ENCODE results near the gene TRNP1. TPM values are rescaled to one million over a fixed set of nuclear protein-coding genes. Genes with fewer than 3 reads are reported as not detected.

TRNP1 gene
- total and polyA plus RNA-seq, 2 of the 4 experiments (the other 2 are of a cell fraction): 63.3 to 91.6 TPM

- Histone ChIP-seq H3K4me3 (ENCODE audit: insufficient read depth, low read depth, low read length) (no peak overlapping the region), H3K27ac (ENCODE audit: insufficient read depth, low read length) (no peak overlapping the region), H3K56ac (ENCODE audit: extremely low read depth, insufficient read depth, low read length) (no peak overlapping the region), H2BK20ac (ENCODE audit: low read depth, low read length) (no peak overlapping the region), H3K4ac (ENCODE audit: low read depth, low read length) (no peak overlapping the region), H3K18ac (ENCODE audit: low read depth, low read length) (no peak overlapping the region), H3K23ac (ENCODE audit: low read depth, low read length) (no peak overlapping the region), H2AFZ (replicated peaks; ENCODE audit: low read length, poor library complexity) (no peak overlapping the region), H3K14ac (replicated peaks; ENCODE audit: low read depth, low read length) (no peak overlapping the region), H4K5ac (ENCODE audit: low read depth, low read length) (no peak overlapping the region), H4K8ac (ENCODE audit: low read depth in 2 of 2, low read length in 2 of 2) (no peak overlapping the region), H3K9ac (ENCODE audit: low read depth, low read length) (no peak overlapping the region), H3K36me3 (ENCODE audit: control insufficient read depth, insufficient read depth, low read length) (peaks cover 7% of the 10 kb centered on the region), H2BK120ac (ENCODE audit: low read depth, low read length) (no peak overlapping the region), H3K9me1 (ENCODE audit: insufficient read depth, low read length) (0 out of 2 replicates have a peak, but pooled peaks cover 7% of the 10 kb centered on the region), H2BK5ac (ENCODE audit: low read depth, low read length, poor library complexity, severe bottlenecking) (no peak overlapping the region), H3K4me2 (ENCODE audit: low read depth, low read length) (no peak overlapping the region), H3K27me3 (ENCODE audit: control insufficient read depth, insufficient read depth, low read length) (no peaks in the 10 kb centered on the region), H4K91ac (ENCODE audit: insufficient read depth, low read depth, low read length) (no peak overlapping the region), H2AK9ac (replicated peaks; ENCODE audit: low read depth, low read length, poor library complexity) (no peak overlapping the region), H3K9me3 (ENCODE audit: control insufficient read depth, insufficient read depth, low read length) (peaks cover 3% of the 10 kb centered on the region), H4K20me1 (ENCODE audit: insufficient read depth, low read length) (no peaks in the 10 kb centered on the region; the same call in 1 of the 2 replicates), H2AK5ac (ENCODE audit: low read depth, low read length) (no peak overlapping the region), H2BK15ac (ENCODE audit: low read depth, low read length) (no peak overlapping the region), H3K4me1 (ENCODE audit: control insufficient read depth, insufficient read depth, low read length) (no peaks in the 10 kb centered on the region), H3K79me1 (ENCODE audit: low read depth in 1 of 2, low read length in 2 of 2) (no peaks in the 10 kb centered on the region; a peak in 1 of 4 replicates)
- dilution Hi-C loops (cut with HindIII; ENCODE audit: low sequenced_read_pairs, unreplicated experiment): no loop called here
- in situ Hi-C loops (cut with MboI; ENCODE audit: low sequenced_read_pairs): no loop called here
- CTCF ChIA-PET: no interaction called here
- TF ChIP-seq RAD21 (IDR thresholded peaks at IDR 0.05; ENCODE audit: low read length): no peak
- no peak for TF ChIP-seq SMC3 (IDR thresholded peaks at IDR 0.05; ENCODE audit: low read depth, low read length)
- no peak for TF ChIP-seq CTCF (conservative IDR thresholded peaks at IDR 0.05; ENCODE audit: low read depth, low read length)
- no peak for TF ChIP-seq USF2 (IDR thresholded peaks at IDR 0.05; ENCODE audit: low read depth, low read length)
- TF ChIP-seq ELK1 (IDR thresholded peaks at IDR 0.05; ENCODE audit: borderline replicate concordance, low read depth, low read length): no peak
- TF ChIP-seq FOS (IDR thresholded peaks at IDR 0.05; ENCODE audit: low read depth, low read length): no peak
- TF ChIP-seq RCOR1 (IDR thresholded peaks at IDR 0.05; ENCODE audit: insufficient replicate concordance, low read length): no peak
- TF ChIP-seq MXI1 (IDR thresholded peaks at IDR 0.05; ENCODE audit: borderline replicate concordance, low read depth, low read length): no peak
- no peak for TF ChIP-seq POLR2A (IDR thresholded peaks at IDR 0.05; ENCODE audit: low read depth, low read length)
- no peak for TF ChIP-seq MAFK (IDR thresholded peaks at IDR 0.05; ENCODE audit: low read depth, low read length)
- TF ChIP-seq MAZ (IDR thresholded peaks at IDR 0.05; ENCODE audit: borderline replicate concordance, low read depth, low read length): no peak
- TF ChIP-seq RFX5 (IDR thresholded peaks at IDR 0.05; ENCODE audit: low read depth, low read length): no peak
- TF ChIP-seq NFE2L2 (IDR thresholded peaks at IDR 0.05; ENCODE audit: low read depth, low read length): no peak
- no peak for TF ChIP-seq CEBPB (IDR thresholded peaks at IDR 0.05; ENCODE audit: low read depth, low read length)
- no peak for TF ChIP-seq BHLHE40 (IDR thresholded peaks at IDR 0.05; ENCODE audit: low read depth, low read length)
- TF ChIP-seq CHD1 (IDR thresholded peaks at IDR 0.05; ENCODE audit: low read depth, low read length): no peak
- ATAC-seq (ENCODE audit: low read depth) (no peak), DNase-seq (no peak)
- intact Hi-C loops (cut with micrococcal nuclease): no loop called here
- no TSS peak for BruUV-seq (replicated peaks)
- POLR2A ChIA-PET (ENCODE audit: unreplicated experiment): no interaction called here
- 92% methylated on average over 5 of the region's 14 CpGs; no CpG with 5 or more reads in 1 of the 2 experiments for WGBS, 2 experiments (ENCODE audit: extremely low coverage in 2 of 2, insufficient read length in 1 of 2)
These were observed 42.3 kb upstream of the TRNP1 start for GRCh38 chr1:26951216-26951615.
